GM13976 (cell line): Measurements from ENCODE around the gene CPNE5.

Source experiments
- DNase-seq: peaks from one replicate; pipeline ENCODE4 v3.0.0; 2012; ENCODE audit warnings: low spot score
- CTCF ChIP-seq: IDR thresholded peaks from 2 replicates; pipeline ENCODE4 v1.5.1; 2012; ENCODE audit warnings: borderline replicate concordance, mild to moderate bottlenecking; ENCODE audit not compliant: insufficient read depth; ENCODE audit errors: extremely low read depth, missing control alignments, control extremely low read depth
- in situ Hi-C: fragments of 300-500 bp; cut with MboI; formaldehyde crosslinking; loops from one replicate; pipeline ENCODE4 v1.12.0; 2022; ENCODE audit warnings: low sequenced_read_pairs, mixed read lengths, inconsistent platforms; ENCODE audit not compliant: unreplicated experiment

The CPNE5 gene

GRCh38 chr6:36769676-36770499 lies 69.4 kb downstream of the CPNE5 start:
- no peak for TF ChIP-seq CTCF
- in situ Hi-C loops, result loop anchor here (10.0 to 25.0 kb wide), 2 partner anchors 235 to 442 kb away; partner anchors contain the start of gene FGD2

GRCh38 chr6:36769183-36769675 lies 70.0 kb downstream of the CPNE5 start:
- in situ Hi-C loops, result loop anchor here (25.0 kb wide), 1 partner anchor 443 kb away; no protein-coding TSS in a partner anchor
- no peak for TF ChIP-seq CTCF
- DNase-seq, result no peak

More at GRCh38 chr6:36769676-36770499, 69.4 kb downstream of the CPNE5 start:
- no peak for DNase-seq

- in situ Hi-C loops, result loop anchor here (25.0 kb wide), 1 partner anchor 446 kb away; no protein-coding TSS in a partner anchor
- no peak for TF ChIP-seq CTCF
- no peak for DNase-seq
Measured at GRCh38 chr6:36766399-36766945, 72.8 kb downstream of the CPNE5 start.

- peak; percentile 91 for DNase-seq
- TF ChIP-seq CTCF, result peak; percentile 92
- in situ Hi-C loops, result loop anchor here (25.0 kb wide), 1 partner anchor 447 kb away; no protein-coding TSS in a partner anchor
Measured at GRCh38 chr6:36765594-36766398, 73.4 kb downstream of the CPNE5 start.

GRCh38 chr6:36765190-36765589 lies 74.1 kb downstream of the CPNE5 start:
- no peak for TF ChIP-seq CTCF
- in situ Hi-C loops, result loop anchor here (25.0 kb wide), 1 partner anchor 447 kb away; no protein-coding TSS in a partner anchor
- DNase-seq, result no peak

GRCh38 chr6:36762123-36762522 lies 77.1 kb downstream of the CPNE5 start:
- TF ChIP-seq CTCF, result no peak
- in situ Hi-C loops, result loop anchor here (25.0 kb wide), 1 partner anchor 450 kb away; no protein-coding TSS in a partner anchor

More at GRCh38 chr6:36762123-36762522, 77.1 kb downstream of the CPNE5 start:
- DNase-seq, result no peak
